HG02571 (cell line): ENCODE results near the gene PNPLA2.

Source experiments
- ATAC-seq: cut with Tn5 transposase; IDR thresholded peaks from one replicate; pipeline ENCODE4 v1.9.1; 2021; ENCODE audit warnings: mild to moderate bottlenecking, moderate library complexity; ENCODE audit not compliant: unreplicated experiment

PNPLA2 gene

DNA sequence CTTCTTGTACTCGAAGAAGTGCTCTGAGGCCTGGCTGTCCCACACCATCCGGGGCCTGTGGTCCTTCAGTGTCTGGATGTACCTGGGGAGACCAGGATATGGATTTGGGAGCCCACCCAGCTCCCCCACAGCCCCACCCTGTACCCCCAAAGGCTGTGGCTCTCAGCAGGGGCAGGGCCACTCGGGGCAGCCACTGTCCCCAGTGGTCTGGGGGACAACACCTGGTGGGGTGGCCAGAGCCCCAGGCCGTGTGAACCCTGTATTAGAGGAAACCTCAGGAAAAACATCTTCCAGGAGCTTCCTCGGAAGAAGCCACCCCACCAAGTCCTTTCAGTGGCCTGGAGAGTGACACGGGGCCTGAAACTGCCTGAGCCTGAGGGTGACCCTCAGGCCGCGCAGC, 51.7 kb downstream of the PNPLA2 start:
- ATAC-seq, result no peak

GRCh38 chr11:871472-871871, 52.8 kb downstream of the PNPLA2 start:
- no peak for ATAC-seq

- ATAC-seq, result no peak
Observed at GRCh38 chr11:872799-873198, 54.1 kb downstream of the PNPLA2 start.

GRCh38 chr11:873706-874105, 55.0 kb downstream of the PNPLA2 start:
- ATAC-seq, result no peak
